PFSK-1 (cell line): Measurements from ENCODE around the gene RNASE7.

Experiments used
- FOXP2 ChIP-seq: optimal IDR thresholded peaks from 2 replicates; pipeline ENCODE3; 2011; ENCODE audit warnings: borderline replicate concordance, control low read depth, inconsistent platforms; ENCODE audit not compliant: insufficient read depth; ENCODE audit errors: extremely low read length, extremely low read depth
- POLR2AphosphoS5 ChIP-seq: IDR thresholded peaks from 2 replicates; pipeline ENCODE4 v1.6.1; 2012; ENCODE audit warnings: low read depth, mild to moderate bottlenecking, control low read depth, low read length, moderate library complexity
- SIN3A ChIP-seq: IDR thresholded peaks from 2 replicates; pipeline ENCODE4 v1.6.1; 2012; ENCODE audit warnings: mild to moderate bottlenecking, low read length, moderate library complexity, borderline replicate concordance; ENCODE audit not compliant: insufficient read depth
- TAF1 ChIP-seq: IDR thresholded peaks from 2 replicates; pipeline ENCODE4 v1.6.1; 2012; ENCODE audit warnings: low read length, control low read depth, borderline replicate concordance; ENCODE audit not compliant: insufficient read depth
- TF ChIP-seq, protein P1 (sequence below), 2 experiments: IDR thresholded peaks; 2 replicates each; pipeline versions ENCODE4 v1.6.1 to v1.8.0; 2011 to 2012; ENCODE audit warnings: low read depth in 2 of 2, low read length in 2 of 2, control low read depth in 1 of 2, inconsistent platforms in 1 of 2, mild to moderate bottlenecking in 1 of 2, moderate library complexity in 1 of 2; ENCODE audit not compliant: insufficient read depth in 1 of 2

RNASE7 gene

DNA sequence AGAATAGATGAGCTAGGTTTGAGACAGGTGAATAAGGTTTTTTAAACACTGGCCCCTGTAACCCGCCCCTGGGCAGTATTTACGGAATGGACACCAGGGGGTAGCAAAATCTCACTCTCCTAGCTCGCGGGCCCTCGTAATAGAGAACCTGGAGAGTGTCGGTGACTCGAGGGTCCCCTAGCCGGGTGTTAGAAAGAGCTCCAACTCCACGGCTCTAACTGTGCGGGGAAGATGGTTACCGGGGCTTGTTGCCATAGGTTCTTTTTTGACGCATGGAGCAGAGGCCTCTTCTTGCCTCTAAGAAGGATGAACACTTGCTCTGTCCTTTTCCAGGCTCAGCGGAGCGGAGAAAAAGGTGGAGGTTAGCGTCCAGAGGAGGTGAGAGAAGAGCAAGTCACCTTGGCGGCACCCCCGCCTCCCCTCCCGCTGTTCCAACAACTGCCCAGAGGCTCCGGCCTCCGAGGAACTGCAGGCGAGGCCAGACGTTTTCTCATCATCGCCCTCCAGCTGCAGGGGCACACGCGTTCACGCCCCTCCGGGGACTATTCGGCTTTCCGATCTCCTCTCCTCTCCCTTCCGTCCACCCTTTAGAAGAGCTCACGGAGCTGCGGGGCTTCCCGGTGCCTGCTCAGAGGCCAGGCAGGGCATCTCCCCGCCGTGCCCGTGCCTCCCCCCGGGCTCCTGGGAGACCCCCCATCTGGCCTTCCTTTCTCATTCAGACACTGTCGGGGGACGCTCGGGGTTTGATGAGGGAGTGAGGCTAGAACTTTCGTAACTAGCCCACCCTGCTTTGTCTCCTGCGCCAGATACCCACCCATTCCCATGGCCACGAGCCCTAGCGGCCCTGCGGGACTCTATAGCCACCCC, 26.6 kb downstream of the RNASE7 start:
- TF ChIP-seq FOXP2 (no peak), TAF1 (no peak), POLR2AphosphoS5 (no peak), SIN3A (no peak)
- TF ChIP-seq, protein P1, sequence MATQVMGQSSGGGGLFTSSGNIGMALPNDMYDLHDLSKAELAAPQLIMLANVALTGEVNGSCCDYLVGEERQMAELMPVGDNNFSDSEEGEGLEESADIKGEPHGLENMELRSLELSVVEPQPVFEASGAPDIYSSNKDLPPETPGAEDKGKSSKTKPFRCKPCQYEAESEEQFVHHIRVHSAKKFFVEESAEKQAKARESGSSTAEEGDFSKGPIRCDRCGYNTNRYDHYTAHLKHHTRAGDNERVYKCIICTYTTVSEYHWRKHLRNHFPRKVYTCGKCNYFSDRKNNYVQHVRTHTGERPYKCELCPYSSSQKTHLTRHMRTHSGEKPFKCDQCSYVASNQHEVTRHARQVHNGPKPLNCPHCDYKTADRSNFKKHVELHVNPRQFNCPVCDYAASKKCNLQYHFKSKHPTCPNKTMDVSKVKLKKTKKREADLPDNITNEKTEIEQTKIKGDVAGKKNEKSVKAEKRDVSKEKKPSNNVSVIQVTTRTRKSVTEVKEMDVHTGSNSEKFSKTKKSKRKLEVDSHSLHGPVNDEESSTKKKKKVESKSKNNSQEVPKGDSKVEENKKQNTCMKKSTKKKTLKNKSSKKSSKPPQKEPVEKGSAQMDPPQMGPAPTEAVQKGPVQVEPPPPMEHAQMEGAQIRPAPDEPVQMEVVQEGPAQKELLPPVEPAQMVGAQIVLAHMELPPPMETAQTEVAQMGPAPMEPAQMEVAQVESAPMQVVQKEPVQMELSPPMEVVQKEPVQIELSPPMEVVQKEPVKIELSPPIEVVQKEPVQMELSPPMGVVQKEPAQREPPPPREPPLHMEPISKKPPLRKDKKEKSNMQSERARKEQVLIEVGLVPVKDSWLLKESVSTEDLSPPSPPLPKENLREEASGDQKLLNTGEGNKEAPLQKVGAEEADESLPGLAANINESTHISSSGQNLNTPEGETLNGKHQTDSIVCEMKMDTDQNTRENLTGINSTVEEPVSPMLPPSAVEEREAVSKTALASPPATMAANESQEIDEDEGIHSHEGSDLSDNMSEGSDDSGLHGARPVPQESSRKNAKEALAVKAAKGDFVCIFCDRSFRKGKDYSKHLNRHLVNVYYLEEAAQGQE (IDR thresholded peaks at IDR 0.05; ENCODE audit: insufficient read depth in 1 of 2, low read depth in 2 of 2, low read length in 2 of 2), result no peak

DNA sequence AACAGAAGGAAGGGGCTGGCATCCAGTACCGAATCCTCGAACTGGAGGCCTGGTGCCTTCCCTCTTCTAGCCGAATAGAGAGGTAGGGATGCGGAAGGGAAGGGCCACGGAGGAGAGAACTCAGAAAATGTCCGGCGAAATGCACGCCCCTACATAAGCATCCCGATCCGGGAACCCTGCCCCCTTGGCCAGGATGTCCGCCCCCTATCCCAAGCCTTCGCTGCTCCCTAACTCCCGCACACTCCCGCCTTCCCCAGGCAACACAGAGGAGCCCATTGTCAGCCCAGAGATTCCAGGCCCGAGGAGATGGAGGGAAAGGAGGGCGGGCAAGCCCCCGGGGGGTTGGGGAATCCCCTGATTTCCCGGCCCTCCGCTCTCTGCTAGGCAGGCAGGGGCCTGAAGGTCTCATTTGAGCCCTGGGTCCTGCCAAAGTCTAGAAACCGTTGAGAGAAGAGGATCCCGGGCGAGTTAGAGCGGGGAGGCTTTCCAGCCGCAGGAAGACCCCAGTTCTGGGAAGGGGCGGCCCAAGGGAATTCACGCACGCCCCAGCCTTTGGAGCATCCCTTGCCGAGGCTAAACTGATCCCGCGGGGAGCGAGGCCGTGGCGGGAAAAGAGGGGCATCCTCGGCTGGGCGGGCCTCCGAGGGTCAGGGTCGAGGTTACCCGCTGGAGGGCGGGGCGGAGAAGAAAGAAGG, 27.4 kb downstream of the RNASE7 start:
- TF ChIP-seq FOXP2 (no peak), SIN3A (no peak), TAF1 (no peak), POLR2AphosphoS5 (no peak)
- TF ChIP-seq, protein P1 (IDR thresholded peaks at IDR 0.05; ENCODE audit: insufficient read depth in 1 of 2, low read depth in 2 of 2, low read length in 2 of 2), result no peak

DNA sequence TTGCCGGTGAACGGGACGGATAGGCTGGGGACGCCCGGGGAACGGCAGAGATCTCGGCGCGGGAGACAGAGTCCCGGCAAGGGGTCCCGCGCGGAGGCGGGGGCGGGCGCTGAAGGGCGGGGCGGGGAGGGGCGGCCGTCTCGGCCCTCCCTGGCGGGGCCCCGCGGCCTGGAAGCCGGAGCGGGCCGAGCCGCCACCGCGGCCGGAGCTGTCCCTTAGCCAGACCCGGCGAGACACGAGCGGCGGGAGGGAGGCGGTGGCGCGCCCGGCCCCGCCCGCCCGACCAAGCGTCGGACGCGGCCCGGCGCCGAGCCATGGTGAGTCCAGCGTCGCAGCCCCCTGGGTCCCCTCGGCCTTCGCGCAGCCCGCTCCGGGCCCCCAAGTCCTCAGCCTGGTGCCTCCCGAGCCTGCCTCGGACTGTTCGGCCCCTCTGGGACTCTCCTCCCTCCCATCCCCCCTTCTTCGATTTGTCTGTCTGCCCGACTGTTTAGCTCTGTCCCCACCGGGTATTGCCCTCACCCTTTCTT, 28.0 kb downstream of the RNASE7 start, which contains the start of gene ARHGEF40:
TSS of gene ARHGEF40 (plus strand) at position 222 of the 527 bp plus-strand sequence. CDS start at position 315, 93 bp downstream.
- TF ChIP-seq TAF1, result no peak
- no peak for TF ChIP-seq FOXP2
- no peak for TF ChIP-seq SIN3A
- TF ChIP-seq, protein P1 (IDR thresholded peaks at IDR 0.05; ENCODE audit: insufficient read depth in 1 of 2, low read depth in 2 of 2, low read length in 2 of 2), result no peak
- no peak for TF ChIP-seq POLR2AphosphoS5

DNA sequence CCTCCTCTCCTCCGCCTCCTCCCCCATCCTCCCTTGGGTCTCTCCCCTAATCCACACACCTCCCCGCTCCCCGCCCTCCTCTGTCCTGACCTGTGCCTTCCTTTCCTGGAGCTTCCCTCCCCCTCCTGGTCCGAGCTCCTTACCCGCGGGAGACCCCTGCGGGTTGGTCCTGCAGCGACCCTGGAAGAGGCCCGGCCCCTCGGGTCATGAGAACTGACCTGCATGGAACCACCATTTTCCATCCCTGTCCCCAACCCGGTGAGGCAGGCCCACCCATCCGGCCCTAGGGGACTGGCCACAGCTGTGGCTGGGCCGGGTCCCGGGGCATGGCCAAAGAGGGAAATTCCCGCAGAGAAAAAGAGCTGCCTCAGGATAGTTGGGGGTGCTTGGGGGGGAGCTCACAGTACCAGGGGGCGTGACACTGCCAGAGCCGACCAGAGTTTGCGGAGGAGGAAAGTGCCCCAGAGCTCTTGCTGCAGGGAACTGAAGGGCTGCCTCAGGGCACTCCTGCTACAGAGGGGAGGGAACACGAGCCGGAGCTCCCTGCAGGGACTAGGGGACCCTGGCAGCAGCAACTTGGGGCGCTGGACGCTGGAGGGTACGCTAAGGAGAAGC, 28.6 kb downstream of the RNASE7 start:
- no peak for TF ChIP-seq FOXP2
- TF ChIP-seq TAF1, result no peak
- TF ChIP-seq, protein P1 (IDR thresholded peaks at IDR 0.05; ENCODE audit: insufficient read depth in 1 of 2, low read depth in 2 of 2, low read length in 2 of 2), result no peak
- no peak for TF ChIP-seq POLR2AphosphoS5
- no peak for TF ChIP-seq SIN3A
